HL-60/S4 (cell line): ENCODE data around the gene POU2AF2.

ENCODE experiments used
- in situ Hi-C: fragments of 300-500 bp; cut with MboI; formaldehyde crosslinking; loops from 2 replicates; pipeline ENCODE4 v1.14.3; 2022; ENCODE audit warnings: low sequenced_read_pairs

POU2AF2 gene

GRCh38 chr11:111327908-111328624, 82.5 kb downstream of the POU2AF2 start:
- in situ Hi-C loops: no loop called here

GRCh38 chr11:111329306-111330204, 84.0 kb downstream of the POU2AF2 start:
- in situ Hi-C loops: no loop called here

- in situ Hi-C loops: no loop called here
Observed at GRCh38 chr11:111330234-111330893, 84.8 kb downstream of the POU2AF2 start.

GRCh38 chr11:111331711-111332479, 86.4 kb downstream of the POU2AF2 start:
- in situ Hi-C loops: no loop called here

- in situ Hi-C loops: no loop called here
Observed at GRCh38 chr11:111334532-111335502, 89.3 kb downstream of the POU2AF2 start.

GRCh38 chr11:111335549-111335948, 90.0 kb downstream of the POU2AF2 start:
- in situ Hi-C loops: no loop called here
